ENCODE data around the gene RPS6KA6.

DNA sequence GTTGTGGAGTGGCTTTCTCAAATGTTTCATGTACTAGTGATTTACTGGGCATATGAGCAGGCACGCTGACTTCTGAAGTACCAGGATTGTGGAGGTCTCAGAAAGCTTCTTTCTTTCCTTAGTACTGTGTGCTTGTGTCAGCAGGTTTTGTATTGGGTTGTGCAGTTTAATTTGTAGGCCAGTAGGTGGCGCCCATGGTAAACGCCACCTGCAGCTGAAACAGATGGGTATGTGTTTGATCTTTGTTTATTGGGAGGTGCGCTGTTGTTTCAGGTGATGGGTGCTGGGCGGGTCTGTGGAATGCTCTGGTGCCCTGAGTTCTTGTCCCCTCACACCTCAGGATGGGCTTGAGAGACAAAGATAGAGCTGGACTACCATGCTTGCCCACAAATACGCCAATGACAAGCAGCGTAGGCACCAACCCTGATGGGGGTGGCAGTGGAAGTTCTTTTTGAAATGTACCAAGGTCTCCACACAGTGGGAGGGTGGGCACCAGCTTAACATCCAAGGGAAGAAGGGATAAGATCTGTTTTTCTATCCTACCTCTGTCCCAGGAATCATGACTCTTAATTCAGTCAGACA is 141.5 kb downstream of the RPS6KA6 start:
- TF ChIP-seq, protein P1, sequence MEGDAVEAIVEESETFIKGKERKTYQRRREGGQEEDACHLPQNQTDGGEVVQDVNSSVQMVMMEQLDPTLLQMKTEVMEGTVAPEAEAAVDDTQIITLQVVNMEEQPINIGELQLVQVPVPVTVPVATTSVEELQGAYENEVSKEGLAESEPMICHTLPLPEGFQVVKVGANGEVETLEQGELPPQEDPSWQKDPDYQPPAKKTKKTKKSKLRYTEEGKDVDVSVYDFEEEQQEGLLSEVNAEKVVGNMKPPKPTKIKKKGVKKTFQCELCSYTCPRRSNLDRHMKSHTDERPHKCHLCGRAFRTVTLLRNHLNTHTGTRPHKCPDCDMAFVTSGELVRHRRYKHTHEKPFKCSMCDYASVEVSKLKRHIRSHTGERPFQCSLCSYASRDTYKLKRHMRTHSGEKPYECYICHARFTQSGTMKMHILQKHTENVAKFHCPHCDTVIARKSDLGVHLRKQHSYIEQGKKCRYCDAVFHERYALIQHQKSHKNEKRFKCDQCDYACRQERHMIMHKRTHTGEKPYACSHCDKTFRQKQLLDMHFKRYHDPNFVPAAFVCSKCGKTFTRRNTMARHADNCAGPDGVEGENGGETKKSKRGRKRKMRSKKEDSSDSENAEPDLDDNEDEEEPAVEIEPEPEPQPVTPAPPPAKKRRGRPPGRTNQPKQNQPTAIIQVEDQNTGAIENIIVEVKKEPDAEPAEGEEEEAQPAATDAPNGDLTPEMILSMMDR (conservative IDR thresholded peaks at IDR 0.05 in 1 of 2, IDR thresholded peaks at IDR 0.05 in 1 of 2; ENCODE audit: extremely low read depth in 1 of 2, insufficient read depth in 1 of 2, low read depth in 1 of 2, low read length in 2 of 2) = peak; percentile 78 to 82
- TF ChIP-seq EZH2 (IDR thresholded peaks at IDR 0.05; ENCODE audit: borderline replicate concordance, low read length) = no peak

Data from mammary epithelial cell (primary cell).